CD4-positive, alpha-beta T cell treated with Interleukin-12 subunit alpha and Interleukin-12 subunit beta, for 1 hour (primary cell): ENCODE results near the gene RFX3.

Source experiments
- DNase-seq: peaks from one replicate; pipeline ENCODE4 v3.0.0-alpha.2; 2020

Gene RFX3

DNA sequence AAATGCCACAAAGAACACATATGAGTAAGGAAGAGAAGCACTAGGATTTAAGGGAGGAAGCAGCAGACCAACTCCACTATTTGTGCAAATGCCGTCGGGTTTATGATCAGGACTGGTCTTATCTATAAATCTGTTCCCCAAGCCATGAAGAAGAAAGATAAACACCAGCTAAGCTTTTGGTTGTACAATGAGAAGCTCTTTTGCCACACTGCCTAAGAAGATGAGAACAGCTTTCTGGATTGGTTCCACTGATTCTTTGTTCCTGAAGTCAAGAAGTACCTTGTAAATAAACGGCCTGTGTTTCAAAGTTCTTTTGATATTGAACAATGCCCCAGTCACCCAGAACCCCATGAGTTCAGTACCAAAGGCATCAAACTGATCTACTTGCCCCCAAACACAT lies 93.9 kb downstream of the RFX3 start:
- DNase-seq: no peak

DNA sequence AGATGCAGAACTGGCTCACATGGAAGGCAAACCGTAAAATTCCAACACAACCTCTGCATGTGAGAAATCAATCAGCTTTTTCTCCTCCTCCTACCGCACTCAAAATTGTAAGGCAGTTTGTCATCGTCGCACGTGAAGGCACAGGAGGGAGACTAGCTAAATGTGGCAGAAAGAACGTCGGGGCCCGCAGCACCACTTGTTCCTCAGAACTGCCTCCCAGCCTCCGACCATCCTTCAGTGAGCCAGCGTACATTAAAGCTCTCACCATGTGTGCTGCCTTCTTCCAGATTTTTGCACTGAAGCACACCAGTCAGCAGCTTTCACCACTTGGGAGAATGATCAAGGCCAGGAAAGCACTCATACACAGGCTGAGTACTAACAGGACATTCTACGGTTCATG lies 105.9 kb downstream of the RFX3 start:
- no peak for DNase-seq

DNA sequence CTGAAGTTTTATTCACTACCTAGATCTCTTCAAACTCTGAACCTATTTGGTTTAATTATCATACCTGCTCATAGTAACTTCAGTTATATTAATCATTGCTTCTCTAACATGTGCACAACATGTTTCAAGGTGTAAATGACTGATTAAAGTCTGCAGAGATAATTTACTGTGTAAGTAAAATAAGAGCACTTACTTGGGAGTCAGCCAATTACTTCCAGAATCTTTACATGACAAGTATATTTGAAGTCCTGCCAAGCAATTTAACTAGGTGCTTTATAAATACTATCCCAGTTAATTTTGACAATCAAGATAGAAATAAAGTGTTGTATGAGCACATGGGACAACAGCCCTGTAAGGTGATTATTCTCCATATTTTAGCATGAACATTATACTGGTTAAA lies 109.9 kb downstream of the RFX3 start:
- no peak for DNase-seq

DNA sequence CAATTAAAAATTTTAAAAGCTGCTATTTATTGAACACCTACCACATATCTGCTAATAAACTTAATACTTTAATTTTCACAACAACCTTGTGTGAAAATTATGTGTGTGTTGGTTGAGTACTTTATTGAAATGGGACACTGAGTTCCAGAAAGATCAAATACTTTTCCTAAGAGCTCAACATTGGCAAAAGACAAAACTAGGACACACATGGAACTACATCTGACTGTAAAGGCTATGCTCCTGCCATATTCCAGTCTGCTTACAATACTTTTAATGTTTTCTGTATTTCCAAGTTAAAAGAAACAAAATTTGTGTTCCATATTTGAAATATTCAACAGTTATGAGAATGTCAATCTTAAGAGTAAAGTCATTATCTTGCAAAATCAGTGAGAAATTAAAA lies 111.8 kb downstream of the RFX3 start:
- DNase-seq: no peak

DNA sequence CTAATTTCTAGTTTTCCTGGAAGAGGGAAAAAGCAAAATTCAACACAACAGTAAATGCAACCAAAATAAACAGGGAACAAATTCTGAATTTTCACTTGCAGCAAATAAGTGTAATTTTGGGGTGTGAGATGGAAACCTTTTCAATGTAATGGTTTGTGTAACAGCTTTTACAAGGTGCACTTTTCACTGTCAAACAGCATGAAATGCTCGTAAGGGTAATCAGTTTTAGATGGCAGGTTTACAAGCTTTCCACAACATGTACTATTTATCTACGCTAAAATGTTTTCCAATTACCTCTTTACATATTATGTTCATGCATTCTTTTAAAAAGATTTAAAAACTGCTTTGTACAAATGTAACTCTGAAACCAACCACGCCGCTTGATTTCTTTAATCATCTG lies 115.3 kb downstream of the RFX3 start:
- DNase-seq: no peak

DNA sequence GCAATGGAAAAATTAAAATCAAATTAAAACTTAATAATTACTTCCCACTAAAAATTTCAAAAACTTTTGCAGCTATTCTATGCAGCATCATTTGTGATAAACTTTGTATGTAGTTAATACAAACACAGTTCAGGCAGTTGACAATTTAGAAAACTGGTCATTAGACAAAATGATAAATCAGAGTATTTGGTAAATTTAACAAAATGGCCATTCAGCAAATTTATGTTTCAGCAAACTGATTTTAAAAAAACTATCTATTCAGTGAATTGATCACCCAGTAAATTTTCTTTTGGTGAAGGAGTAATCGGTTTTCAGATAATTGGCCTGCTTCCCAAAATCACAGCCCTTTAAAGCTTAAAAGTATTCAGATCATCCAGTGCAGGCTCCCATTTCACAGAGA lies 116.3 kb downstream of the RFX3 start:
- no peak for DNase-seq

DNA sequence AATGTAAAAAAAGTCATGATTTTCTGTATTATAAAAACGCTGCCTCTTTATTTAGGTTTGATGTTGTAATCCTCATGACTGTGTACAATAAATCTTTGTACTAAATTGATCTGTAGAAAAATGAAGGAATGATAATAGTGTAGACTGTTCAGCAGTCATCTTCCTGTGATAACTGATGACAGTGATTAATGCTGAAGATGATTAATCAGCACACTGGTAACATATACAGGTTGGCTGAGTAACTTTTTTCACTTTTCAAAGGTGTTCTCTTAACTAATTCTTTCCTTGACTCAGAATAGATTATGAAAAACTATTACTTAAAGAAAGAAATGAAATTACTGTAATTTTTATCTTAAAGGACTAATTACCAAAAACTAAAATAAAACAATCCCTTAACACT lies 122.5 kb downstream of the RFX3 start:
- DNase-seq: no peak

DNA sequence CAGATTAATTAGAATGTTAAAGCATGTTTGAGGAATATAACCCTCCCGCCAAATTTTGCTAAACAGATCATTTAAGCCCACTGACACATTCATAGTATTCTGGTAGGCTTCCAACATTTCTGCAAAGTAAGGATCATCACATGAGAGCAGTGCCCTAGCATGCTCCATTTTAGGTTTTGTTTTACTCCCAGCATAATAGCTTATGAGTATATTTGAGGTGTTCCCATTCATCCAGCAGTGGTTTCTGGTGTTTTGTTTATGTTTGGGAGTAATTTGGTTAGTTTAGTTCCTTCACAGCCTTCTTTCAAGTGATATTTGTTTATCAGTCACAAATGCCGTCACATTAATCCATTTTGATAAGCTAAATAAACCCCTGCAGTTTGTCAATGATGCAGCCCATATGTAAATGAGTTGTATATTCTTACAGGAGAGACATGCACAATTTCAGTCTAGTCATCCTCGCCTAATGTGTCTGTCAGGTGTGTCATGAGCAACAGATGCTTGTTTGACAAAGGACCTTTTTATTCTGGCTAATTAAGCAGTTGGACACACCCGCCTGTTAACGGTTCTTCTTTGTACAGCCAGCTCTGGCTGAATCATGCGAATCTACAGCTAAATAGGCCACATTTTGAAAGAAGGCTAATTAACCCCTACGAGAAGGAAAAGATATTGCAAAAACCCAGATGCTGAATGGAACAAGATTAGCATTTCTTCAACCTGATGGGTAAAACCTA lies 124.4 kb downstream of the RFX3 start:
- no peak for DNase-seq

DNA sequence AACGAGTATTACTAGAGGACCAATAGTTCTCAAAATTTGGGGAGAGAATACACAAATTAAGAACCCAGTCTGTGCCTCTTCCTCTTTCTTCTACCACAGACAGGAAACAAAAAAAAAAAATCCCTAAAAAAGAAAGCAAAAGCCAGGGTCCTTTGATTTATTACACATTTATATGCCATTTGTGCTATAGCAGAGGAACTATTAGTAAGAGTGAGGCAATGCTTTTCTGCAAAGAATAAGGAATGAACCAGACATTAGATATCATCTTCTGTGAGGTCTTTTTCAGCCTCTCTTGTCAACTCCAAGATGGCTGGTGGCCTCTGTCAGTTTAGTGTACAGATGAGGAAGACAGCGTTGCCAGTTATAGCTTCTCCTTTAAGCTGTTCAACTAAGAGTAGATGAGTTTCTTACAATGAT lies 127.6 kb downstream of the RFX3 start:
- peak; percentile 12 for DNase-seq

DNA sequence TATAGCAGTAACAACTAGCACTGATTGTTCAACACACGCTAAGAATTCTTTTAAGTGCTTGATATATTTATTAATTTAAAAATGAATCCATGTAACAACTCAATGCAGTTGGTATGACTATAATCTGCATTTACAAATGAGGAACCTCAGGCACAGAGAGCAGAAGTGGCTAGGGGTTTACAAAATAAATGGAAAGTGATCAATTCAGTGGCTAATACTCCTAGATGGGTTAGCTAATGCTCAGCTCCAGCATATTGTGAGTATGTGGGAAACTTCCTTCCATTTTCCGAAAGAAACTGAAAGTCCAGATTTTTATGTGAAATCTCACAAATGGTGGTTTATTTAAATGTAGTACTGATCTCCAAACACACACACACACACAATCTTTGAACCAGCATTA lies 128.0 kb downstream of the RFX3 start:
- DNase-seq: no peak

DNA sequence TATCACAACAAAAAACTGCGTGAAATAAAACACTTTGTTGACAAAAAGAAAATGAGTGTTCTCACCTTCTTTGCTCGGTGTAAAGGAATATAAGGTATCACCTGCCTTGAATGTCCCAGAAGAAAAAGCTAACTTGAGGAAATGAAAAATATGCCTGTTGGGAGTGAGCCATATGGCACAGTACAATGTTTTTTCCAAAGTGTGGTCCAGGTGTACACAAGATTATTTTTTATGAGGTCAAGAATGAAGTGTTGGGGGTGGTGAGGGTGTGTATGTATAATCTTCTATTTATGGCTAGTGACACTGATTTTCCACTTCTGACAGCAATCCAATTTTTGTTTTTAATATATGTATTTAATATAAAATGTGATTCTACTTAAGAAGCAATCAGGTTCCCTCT lies 134.4 kb downstream of the RFX3 start:
- no peak for DNase-seq

DNA sequence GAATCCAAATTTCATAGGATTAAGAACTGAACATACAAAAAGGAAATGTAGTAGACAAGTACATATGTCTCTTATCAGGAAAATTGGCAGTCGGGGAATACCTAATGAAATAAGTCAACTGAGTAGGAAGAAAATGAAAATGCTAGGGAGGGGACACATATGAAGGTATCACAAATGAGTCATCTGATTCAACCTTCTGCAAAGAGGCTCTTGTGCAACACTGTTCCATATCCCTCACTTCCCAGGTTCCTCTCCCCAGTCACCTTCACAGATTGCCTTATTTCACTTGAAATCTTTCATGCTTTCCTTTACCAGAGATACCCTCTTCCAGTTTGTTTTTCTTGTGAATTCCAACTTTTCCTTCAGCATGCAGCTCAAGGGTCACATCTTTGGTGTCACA lies 139.0 kb downstream of the RFX3 start:
- no peak for DNase-seq

DNA sequence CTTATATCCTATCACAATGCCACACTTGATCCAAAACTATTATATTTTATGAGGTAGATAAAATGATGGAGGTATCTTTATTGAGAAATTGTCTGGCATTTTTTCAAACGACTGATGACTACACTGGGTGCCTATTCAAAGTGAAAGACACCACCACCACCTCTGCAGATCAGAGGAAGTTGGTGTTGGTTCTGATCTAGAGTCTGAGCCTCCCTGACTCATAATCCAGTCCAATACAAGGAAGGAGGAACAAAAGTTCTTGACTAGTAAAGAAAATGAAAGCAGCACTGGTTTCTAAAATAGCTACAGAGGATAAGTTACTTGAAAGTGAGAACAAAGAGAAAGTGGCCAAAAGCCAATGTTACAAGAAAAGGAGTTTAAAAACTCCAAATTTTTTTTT lies 139.9 kb downstream of the RFX3 start:
- no peak for DNase-seq

DNA sequence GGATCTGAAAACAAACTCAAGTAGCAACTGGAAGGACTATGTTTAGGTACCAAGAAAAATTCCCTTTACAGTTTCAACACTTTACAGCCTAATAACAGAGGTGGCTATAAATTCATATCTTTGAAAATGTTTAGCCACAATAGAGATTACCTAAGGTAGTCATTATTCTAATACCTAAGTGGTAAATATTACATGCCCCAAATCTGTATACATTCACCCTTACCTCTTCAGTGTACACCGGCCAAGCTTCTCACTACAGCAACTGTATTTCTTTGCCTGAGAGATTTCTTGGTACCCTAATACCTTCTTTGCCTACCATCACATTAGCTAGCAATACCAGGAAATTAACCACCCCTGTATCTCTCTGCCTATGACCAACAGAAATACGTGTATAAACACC lies 154.0 kb downstream of the RFX3 start:
- DNase-seq: no peak

DNA sequence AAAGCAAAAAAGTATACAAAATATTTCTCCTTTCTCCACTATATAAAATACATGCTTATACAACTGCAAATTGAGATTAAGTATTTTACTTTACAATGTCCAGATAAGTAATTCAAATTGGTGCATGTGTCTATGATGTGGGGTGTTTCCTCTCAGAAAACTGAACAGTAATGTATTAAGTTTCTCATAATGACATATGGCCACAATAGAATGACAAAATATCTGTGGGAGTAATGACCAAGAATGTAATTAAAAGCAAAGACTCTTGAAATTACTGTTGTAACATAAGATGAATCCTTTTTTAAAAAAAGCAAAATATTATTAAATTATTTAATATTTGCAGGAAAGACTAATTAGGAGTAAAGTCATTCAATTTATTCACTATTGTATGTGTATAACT lies 155.1 kb downstream of the RFX3 start:
- no peak for DNase-seq

DNA sequence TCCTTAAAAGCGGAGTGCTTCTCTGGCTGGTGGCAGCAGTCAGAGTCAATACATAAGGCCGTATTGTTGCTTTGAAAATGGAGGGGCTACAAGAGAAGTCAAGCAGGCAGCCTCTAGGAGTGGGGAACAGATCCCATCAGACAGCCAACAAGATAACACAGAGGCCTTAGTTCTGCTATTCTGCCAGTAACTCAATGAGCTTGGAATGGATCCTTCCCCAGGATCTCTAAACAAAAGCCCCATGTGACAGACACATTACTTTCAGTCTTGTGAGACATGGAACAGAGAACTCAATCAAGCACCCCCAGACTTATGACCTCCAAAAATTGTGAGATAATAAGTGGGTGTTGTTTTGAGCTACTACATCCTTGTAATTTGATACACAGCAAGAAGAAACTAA lies 158.6 kb downstream of the RFX3 start:
- no peak for DNase-seq

DNA sequence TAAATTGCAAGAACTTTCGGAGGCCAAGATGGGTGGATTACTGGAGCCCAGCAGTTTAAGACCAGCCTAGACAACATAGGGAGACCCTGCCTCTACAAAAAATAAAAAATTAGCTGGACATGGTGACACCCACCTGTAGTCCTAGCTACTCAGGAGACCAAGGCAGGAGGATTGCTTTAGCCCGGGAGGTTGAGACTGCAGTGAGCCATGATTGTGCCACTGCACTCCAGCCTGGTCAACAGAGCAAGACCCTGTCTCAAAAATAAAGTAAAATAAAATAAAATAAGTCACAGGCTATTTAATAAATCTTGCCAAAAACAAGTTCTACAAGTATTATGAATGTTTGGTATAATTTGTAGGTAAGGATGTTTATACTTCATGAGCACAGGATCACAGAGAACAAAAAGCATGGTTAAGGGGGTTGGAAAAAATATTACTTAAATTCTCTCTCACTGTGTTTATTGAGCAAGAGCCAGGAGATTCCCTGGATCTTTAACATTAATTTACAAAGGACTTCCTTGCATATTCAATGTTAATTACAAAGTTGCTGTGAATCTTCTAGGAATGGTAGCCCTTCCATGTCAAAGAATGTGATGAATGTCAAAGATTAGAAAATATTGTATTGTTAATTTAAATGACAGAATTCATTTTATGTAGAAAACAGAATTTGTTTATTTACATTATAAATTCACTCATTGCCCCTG lies 164.0 kb downstream of the RFX3 start:
- no peak for DNase-seq

DNA sequence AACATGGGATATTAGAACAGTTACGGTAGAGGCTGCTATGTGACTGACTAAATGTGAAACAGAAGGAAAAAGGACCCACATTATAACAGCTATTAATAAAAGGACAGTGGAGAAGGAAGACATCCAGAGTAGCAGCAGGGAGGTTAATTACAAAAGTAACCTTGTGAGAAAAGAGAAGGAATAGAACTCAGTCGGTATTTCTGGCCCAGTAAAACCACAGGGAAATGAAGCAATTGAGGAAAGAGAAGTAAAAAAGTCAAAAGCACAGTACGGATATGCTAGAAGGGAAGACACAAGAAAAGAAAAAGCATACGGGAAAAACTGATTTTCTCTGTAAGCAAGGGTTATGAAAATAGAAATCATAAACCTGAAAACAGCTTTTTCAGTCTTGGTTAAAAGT lies 164.7 kb downstream of the RFX3 start:
- DNase-seq: no peak

DNA sequence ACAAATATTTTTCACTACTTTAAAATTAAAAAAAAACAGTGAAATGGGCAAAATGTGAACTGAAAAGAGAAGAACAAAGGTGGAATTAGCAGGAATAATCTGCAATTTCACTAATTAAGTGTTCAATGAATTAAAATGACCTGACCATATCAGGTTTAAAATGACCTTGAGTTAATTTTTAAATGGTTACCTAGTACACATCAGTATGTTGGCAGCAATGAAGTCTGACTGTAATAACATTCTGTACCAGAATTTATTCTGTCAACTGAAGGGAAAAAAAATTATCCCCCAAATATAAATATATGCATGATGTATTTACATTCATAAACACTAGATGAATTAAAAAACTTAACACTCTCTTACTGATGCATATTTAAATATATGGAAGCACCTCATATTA lies 165.6 kb downstream of the RFX3 start:
- no peak for DNase-seq

DNA sequence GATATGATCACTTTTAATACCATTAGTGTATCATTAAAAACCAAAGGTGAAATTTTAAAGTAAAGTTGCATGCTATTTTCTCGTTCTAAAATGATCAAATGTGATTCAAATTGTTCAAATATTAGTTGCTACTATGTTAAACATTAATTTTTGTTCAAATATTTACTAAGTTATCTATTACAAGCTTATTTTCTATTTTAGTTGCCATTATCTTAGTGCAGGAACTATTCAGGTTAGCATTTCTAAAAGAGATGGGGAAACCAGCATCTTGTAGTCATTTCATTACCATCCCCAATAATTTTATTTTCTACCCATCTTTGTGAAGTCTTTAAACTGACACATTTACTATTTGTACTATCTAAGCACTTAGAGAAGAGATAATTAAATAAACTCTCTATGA lies 166.0 kb downstream of the RFX3 start:
- DNase-seq: no peak

DNA sequence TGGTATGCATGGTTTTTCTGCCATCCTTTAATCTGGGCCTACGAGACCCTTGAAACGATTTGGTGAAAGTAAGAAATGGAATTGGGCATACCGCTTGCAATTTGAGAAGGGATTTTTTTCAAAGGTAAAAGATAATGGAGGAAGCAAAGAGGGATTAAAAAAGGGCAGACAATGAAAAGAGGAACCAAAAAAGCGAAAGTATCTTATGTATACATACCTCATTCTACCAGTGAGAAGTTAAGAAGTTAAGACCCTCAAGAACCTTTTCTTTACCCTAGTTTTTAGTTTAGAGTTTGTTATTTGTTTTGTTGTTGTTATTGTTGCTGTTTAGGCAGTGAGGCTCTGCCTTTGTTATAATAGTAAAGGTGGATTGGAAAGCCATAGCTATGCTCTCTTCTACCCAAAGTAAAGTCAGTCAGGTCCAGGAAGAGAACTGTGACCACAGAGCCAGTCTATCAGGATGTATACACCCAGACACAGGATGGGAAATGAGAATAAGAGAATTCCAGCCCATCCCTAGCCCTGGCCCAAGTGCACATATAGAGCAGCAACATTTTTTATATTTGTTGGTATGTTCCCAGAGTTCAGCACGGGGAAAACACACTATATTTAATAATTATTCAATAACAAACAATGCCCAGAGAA lies 166.6 kb downstream of the RFX3 start:
- DNase-seq: no peak

DNA sequence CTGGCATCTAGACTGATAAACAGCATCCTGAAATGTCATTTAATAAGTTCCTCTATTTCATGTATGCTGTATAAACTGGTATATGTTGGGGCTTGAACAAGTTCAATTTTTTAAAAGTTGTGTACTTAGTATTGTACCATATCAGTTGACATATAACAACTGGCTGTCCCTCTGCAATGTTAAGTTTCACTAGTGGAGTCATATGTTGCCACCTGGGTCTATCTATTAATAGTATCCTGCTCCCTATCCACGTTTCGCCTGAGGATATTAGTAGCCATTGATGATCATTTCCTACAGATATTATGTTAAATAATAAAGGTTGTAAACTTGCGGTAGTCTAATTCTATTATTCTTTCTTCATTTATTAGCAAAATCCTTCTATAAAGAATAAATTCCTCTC lies 177.6 kb downstream of the RFX3 start:
- DNase-seq: no peak

DNA sequence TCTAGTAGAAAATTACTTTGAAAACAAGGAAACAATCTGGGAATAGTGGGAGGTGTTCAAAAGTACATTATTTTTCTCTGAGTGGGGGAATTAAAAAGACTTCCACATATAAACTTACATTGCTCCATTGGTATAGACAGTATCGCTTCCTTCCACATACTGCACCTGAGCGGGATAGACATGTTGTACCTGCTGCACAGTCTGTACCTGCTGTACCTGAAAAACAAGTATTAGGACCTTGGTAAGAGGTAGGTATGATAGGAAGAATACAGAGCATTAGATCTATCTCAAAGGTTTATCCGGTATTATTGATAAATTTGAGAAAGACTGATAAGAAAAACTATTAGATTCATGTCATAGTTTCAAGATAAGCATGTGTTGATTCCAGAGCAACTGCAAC lies 179.3 kb downstream of the RFX3 start:
- no peak for DNase-seq

DNA sequence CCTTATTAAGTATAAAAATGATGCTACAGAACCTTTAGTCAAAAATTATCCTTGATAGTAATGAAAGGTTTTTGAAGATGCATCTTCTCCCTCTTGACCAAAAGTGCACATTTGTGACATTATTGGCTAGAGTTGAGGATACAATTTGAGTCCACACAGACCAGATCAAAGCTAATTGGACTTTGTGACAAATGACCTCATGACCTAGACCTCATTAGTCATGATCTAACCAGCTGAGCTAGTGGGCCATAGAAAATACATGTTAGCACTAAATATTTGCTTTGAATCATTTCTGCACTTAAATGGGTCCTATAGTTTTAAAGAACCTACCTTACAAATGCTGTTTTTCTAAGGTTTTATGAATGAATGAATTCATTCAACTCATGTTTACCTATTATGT lies 182.1 kb downstream of the RFX3 start:
- DNase-seq: no peak
